VCaP (cell line): Measurements from ENCODE around the gene CADPS.
A peak's percentile ranks its signal among the peaks of the same experiment; 100 is the strongest.

Experiments used
- H3K27ac ChIP-seq: fragments of 450-650 bp; 2 replicates; pipeline ENCODE4 v1.5.1; 2017
- CTCF ChIP-seq: fragments of 450-650 bp; conservative IDR thresholded peaks from 2 replicates; pipeline ENCODE4 v1.5.1; 2017; ENCODE audit warnings: mild to moderate bottlenecking, moderate library complexity

The CADPS gene

DNA sequence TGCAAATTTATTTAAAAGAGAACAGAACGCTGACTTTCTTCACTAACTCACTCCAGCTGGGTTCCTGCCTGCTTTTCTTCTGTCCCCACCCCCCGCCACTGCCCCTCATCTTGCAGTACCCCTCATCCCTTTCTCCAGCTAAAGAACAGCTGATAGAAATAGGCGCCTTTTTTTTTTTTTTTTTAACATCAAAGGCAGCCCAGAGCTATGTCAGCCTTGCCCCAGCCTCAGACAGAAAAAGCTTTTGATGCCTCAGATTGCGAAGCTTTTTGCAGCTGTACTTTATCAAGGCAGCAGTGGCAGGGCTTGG, 1.8 kb downstream of the CADPS start:
- no peak for TF ChIP-seq CTCF
- peak overlapping the region; percentile 94 for H3K27ac ChIP-seq

DNA sequence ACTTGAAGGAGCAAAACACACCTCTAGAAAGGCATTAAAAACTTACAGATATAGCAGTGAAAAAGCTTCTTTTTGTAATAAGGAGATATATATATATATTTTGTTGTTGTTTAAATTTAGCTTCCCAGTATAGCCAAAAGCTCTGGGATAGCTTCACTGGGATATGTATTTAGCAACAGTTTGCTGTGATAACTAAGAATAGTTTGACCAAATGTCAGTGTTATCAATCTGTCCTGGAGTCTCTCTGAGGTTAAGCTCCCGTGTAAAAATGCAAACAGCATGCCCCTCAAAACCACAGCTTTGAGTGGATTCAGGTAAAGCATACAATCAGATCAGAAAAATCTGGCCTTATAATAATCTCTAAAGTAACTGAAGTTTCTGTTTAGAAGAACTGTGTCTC, 2.9 kb downstream of the CADPS start:
- H3K27ac ChIP-seq: peak overlapping the region; percentile 94
- TF ChIP-seq CTCF: no peak

GRCh38 chr3:62870321-62870720, 4.9 kb downstream of the CADPS start:
- H3K27ac ChIP-seq: no peak overlapping the region
- TF ChIP-seq CTCF: no peak

DNA sequence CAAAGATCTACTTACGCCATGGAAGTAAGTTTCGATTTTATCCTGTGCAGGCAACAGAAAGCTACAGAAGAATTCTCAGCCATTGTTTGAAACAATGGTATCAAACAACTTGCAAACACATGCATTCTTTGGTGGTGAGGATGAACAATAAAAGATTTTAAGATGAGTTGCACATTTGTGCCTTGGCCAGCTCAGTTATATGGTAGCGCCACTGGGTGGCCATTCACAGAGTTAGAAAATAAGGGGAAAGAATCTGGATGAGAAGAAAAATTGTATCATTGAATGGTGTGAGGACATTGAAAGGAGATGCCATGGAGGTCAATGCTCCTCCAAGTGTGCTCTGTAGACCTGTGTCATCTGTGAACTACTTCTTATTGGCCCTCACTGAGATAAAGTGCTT, 11.6 kb downstream of the CADPS start:
- H3K27ac ChIP-seq: no peak overlapping the region
- TF ChIP-seq CTCF: 0 out of 2 replicates have a peak, but pooled peaks have one; percentile 6

- peak overlapping the region; percentile 40 for H3K27ac ChIP-seq
- TF ChIP-seq CTCF: no peak
These were observed 15.9 kb downstream of the CADPS start for GRCh38 chr3:62859203-62859791.

DNA sequence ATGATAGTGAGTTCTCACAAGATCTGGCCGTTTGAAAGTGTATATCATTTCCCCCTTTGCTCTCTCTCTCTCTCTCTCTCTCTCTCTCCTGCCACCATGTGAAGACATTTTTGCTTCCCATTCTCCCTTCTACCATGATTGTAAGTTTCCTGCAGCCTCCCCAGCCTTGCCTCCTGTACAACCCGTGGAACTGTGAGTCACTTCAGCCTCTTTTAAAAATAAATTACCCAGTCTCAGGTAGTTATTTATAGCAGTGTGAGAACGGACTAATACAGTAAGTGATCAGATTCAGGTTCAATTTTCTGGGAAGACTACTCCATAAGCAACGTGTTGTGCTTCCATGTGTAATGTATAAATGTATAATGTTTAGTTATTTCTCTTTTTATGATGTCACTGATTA, 29.2 kb downstream of the CADPS start:
- TF ChIP-seq CTCF: no peak
- no peak overlapping the region for H3K27ac ChIP-seq

DNA sequence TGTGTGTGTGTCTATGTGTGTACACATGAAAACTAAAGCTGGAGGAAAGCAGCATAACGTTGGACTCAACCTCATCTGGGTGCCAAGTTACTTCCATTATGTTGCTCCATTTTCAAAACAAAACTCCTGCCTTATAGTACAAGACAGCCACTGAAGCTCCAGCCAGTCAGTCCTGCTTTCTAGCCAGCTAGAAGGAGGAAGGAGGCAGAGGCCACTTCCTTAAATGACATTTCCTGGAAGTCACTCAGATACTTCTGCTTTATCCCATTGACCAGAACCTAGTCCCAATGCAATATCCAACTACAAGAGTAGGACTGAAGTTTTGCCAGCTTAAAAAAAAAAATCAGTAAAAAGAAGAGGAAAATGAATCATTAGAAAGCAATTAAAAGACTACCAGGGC, 31.7 kb downstream of the CADPS start:
- no peak for TF ChIP-seq CTCF
- H3K27ac ChIP-seq: no peak overlapping the region
